Ammon's horn (tissue), 1 donor: ENCODE results near the gene LMLN.
A peak's percentile ranks its signal among the peaks of the same experiment; 100 is the strongest.
"Not testable (repeated sequence)": the region's sequence is repeated elsewhere in the genome, so short reads cannot be mapped to it uniquely, and the experiment has no call there.

Source experiments
- DNase-seq: peaks from one replicate; pipeline ENCODE4 v3.0.0-alpha.2; 2016; ENCODE audit warnings: low spot score

LMLN gene

DNA sequence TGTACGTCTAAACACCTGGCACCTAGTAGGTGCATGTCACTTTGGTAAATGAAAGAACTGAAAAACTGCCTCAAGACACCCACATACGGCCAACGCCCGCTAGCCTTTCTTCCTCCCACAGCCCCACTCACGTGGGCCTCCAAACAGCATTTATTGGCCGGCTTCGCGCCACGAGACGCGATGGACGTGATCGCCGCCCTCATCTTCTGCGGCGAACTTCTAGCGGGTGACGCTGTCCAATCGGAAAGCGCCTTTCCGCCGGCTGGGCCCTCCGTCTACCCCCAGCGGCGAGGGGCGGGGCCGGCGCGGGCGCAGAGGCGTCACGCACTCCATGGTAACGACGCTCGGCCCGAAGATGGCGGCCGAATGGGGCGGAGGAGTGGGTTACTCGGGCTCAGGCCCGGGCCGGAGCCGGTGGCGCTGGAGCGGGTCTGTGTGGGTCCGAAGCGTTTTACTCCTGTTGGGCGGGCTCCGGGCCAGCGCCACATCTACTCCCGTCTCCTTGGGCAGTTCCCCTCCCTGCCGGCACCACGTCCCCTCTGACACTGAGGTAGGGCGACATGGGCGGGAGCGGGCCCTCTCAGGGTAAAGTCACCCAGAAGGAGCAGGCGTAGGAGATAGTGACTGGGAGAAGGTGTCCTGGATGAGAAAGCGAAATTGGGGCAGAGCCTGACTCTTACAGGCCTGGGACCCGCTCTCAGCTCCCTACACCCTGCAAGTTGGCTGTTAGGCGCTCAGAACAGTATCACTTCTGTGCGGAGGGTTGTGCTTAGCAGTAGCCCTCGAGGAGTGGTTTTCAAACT is at the start of gene LMLN:
LMLN (plus strand) TSS at position 327 of the 803 bp plus-strand sequence; CDS start at position 356, 29 bp downstream.
- DNase-seq, result peak; percentile 99

DNA sequence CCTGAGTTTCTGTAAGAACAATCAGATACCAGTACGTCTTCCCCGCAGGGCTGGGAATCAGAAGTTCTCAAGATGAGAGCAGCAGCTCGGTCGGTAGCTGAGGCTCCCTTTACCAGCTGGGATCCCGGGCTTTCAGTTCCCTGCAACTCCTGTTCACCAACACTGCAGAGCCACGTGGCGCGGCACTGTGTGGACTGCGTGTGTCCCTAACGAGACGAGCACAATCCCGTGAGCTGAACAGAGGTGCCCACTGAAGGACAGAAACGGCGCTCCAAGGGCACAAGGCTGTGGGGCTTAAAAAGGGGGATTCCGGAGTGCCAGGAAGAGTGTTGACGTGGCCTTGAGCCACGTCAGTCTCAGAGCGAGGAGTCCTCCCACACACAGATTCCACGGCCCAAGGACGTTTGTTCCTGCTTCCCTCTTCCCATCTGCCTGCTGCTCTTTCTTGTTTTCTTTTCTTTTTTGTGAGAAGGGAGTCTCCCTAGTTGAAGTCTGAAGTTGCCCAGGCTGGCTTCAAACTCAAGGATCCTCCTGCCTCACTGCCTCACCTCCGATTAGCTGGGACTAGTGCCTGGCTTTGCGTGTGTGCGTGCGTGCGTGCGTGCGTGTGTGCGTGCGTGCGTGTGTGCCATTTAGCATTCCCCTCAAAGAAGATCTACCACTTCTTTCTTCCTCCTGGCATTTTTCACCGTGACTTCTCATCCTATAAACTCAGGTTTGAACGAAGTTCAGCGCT is 47.1 kb upstream of the LMLN start:
- peak; percentile 20 for DNase-seq

DNA sequence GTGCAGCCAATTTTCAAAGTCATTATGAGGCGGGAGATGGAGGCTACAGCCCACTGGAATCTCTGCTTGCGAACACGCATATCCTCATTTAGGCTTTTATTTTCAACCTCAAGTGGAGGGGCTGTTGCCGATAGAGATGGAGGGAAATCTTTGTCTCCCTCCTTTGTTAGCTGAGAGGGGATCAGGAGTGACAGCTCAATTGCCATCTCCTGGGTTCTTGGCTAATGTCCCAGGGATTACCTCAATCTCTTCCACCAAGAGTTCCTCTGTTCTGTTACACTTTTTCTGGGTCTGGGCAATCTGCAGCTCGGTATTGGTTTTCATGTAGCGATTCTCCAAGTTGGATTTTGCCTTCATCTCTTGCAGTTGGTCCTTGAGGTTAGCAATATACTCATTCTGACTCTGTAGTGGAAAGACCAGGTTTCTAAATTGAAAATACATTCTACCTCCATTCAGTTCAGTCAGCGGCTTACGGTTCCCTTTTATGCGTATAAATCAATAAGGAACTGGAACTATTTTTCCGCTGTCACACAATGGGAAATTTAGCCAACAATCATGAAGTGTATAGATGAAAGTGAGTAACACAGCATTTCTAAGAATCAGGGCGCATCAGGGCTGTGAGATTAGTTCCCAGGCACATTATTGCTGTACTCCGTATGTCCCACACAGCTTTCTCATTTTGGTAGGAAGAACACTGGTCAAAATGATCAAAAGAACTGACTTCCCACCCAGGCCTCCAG is 46.2 kb upstream of the LMLN start:
- no peak for DNase-seq

- not testable (repeated sequence) for DNase-seq
Measured at GRCh38 chr3:197921429-197922275, 38.4 kb upstream of the LMLN start.

- DNase-seq, result no peak
Measured at GRCh38 chr3:197926418-197926817, 33.6 kb upstream of the LMLN start.

DNA sequence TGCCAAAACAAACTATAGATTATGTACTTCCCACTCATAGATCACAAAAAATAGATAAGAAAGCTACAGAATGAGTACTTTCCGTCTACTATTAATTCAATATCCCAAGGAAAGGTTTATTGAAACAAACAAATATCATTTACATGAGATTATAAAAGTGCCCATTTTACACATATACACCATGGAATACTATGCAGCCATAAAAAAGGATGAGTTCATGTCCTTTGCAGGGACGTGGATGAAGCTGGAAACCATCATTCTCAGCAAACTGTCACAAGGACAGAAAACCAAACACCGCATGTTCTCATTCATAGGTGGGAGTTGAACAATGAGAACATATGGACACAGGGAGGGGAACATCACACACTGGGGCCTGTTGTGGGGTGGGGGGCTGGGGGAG is 32.4 kb upstream of the LMLN start:
- not testable (repeated sequence) for DNase-seq

GRCh38 chr3:197936819-197937384 is 23.1 kb upstream of the LMLN start:
- DNase-seq, result no peak

- DNase-seq, result no peak
Measured at GRCh38 chr3:197940745-197941384, 19.2 kb upstream of the LMLN start.

DNA sequence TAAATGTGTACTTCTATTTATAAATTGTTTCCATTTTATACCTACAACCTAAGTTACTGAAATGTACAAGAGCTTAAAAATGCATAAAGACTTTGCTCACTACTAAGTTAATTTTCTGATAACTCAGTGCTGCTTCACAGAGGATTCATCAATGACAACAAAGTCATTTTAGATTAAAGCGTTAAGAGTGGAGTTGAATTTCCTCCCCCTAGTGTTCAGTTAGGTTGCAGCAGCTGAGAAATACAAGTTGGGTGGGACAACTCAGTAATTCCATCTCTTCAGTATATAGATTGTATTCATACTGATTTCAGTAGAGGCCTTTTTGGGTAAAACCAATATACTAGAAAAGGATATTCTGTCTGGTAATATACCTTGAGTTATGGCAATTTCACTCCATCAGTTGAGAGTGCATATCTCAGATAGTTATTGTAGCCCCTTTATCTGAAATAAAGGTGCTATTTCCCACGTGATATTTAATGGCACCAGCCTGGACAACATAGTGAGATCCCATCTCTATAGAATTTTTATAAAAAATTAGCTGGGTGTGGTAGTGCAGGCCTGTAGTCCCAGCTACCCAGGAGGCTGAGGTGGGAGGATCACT is 17.0 kb upstream of the LMLN start:
- peak; percentile 39 for DNase-seq

- DNase-seq, result no peak
Measured at GRCh38 chr3:197949191-197949777, 10.7 kb upstream of the LMLN start.

- DNase-seq, result peak; percentile 94
Measured at GRCh38 chr3:197949778-197950676, 10.0 kb upstream of the LMLN start, which contains the start of gene RPL35A. Gene RPL35A, plus strand, starts transcription at chr3:197950190. Its CDS starts 778 bp downstream, at chr3:197950968.

DNA sequence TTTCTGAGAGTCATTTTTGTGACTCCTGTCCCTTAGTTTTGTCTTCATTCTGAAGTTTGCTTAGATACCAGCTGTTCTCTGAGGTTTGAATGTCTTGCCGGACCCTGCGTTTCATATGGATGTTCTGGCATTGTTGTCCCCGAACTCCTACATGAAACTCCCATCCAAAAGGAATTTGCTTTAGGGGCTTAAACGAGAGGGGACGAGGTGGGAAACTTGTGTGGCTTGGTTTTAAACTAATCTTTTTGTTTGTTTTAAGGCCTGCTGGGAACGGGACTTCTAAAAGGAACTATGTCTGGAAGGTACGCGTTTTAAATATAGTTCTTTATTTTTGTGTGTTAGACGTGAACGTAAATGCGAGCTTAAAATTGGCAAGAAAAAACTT is 9.3 kb upstream of the LMLN start:
- no peak for DNase-seq

GRCh38 chr3:197951392-197951990 is 8.5 kb upstream of the LMLN start:
- no peak for DNase-seq

DNA sequence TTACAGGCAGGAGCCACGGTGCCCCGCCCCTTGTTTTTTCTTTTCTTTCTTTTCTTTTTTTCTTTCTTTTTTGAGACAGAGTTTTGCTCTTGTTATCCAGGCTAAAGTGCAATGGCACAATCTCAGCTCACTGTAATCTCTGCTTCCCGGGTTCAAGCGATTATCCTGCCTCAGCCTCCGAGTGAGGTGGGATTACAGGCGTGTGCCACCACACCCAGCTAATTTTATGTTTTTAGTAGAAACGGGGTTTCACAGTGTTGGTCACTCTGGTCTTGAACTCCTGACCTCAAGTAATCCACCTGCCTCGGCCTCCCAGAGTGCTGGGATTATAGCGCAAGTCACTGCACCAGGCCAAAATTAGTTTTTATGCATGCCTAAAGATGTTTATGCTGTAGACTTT is 7.6 kb upstream of the LMLN start:
- DNase-seq, result no peak

DNA sequence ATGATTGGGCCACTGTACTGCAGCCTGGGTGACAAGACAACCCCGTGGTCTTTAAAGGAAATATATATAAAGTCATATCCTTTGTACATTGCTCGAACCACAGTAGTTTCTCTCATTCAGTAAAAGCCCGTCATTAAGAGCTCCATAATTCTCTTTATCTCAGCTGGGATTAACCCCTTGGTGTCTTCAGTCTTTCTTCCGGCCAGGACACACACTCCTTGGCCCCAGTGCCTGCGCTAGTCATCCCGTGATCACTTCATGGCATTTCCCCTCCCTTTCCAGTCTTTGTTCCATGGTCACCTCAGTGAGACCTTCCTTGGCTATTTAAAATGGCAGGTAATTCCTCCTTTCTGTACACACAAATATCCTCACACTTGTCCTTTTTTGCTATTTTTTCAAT is 6.7 kb upstream of the LMLN start:
- DNase-seq, result no peak

- no peak for DNase-seq
Measured at GRCh38 chr3:197953881-197954280, 6.1 kb upstream of the LMLN start.

DNA sequence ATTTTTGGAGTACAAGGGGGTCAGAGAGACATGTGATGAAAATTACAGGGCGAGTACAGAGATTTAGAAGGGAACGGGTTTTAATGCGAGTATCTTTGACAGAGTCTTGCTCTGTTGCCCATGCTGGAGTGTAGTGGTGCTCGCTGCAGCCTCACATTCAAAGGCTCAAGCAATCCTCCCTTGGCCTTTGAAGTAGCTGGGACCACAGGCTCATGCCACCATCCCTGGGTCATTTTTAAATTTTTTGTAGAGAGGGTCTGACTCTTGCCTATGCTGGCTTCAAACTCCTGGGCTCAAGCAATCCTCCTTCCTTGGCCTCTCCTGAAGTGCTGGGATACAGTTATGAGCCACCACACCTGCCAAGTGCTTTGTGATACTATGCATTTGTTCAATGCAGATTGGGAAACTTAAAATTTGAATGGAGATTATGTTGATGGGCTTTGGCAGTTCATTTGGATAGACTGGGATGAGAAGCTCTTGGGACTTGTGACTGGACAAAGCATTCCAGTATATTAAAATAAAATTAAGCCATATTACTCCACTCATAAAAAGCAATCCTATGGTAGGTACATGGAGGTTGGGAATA is 4.0 kb upstream of the LMLN start:
- no peak for DNase-seq

DNA sequence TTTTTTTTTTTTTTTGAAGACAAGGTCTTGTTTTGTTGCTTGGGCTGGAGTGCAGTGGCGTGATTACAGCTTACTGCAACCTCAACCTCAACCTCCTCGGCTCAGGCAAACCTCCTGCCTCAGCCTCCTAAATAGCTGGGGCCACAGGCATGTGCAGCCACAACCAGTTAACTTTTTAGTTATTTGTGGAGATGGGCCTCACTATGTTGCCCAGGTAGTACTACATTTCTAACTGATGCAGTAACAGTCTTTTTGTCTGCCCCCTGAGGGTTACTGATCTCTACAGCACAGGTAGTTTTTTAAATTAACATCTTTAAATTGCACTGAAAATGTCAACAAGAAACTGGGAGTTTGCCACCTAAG is 3.4 kb upstream of the LMLN start:
- no peak for DNase-seq
